Measurements from ENCODE around the gene POU2F1.

Gene POU2F1

DNA sequence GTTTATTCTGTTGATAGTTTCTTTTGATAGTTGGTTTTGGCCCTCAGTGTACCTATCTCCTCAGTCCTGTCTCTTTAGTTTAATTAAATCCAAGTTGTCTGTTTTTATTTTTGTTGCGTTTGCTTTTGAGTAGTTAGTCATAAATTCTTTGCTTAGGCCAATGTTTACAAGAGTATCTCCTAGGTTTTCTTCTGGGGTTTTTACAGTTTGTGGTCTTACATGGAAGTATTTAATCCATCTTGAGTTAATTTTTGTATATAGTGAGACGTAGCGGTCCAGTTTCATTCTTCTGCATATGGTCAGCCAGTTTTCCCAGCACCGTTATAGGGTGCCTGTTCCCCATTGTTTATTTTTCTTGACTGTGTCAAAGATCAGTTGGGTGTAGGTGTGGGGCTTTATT lies 139.4 kb downstream of the POU2F1 start:
- no peaks in the 10 kb centered on the region for H3K36me3 ChIP-seq (ENCODE audit: insufficient read depth, low read length)
- H3K9ac ChIP-seq (ENCODE audit: low read depth, low read length) = no peak overlapping the region
- no peak overlapping the region for H3K4me2 ChIP-seq (ENCODE audit: low read length)
- no peaks in the 10 kb centered on the region for H3K27me3 ChIP-seq (ENCODE audit: control insufficient read depth, insufficient read depth, low read length)
- H3K4me3 ChIP-seq (ENCODE audit: low read length) = no peak overlapping the region
- no peaks in the 10 kb centered on the region for H3K4me1 ChIP-seq (ENCODE audit: control insufficient read depth, insufficient read depth, low read length)
- no peaks in the 10 kb centered on the region for H3K9me3 ChIP-seq (replicated peaks; ENCODE audit: low read length)

DNA sequence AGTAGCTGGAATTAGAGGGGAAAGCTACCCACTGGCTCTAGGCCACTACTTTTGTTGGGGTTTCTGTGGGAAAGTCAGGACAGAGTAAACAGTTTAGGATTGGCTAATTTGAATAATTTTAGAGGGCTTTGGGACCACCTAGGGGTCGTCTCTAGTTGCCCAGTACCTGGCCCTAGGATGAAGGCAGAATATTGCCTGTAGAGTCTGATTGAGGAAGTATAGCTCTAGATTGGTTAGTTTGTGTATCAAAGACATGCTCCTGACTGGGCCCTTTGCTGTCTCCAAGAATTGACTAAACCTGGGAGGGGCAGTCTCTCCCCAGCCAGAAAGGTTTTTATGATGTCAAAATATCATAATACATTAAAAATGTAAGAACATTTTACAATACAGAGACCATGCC lies 142.0 kb downstream of the POU2F1 start:
- H3K4me1 ChIP-seq (ENCODE audit: control insufficient read depth, insufficient read depth, low read length) = no peaks in the 10 kb centered on the region
- H3K9ac ChIP-seq (ENCODE audit: low read depth, low read length) = no peak overlapping the region
- no peak overlapping the region for H3K4me2 ChIP-seq (ENCODE audit: low read length)
- H3K9me3 ChIP-seq (replicated peaks; ENCODE audit: low read length) = no peaks in the 10 kb centered on the region
- H3K27me3 ChIP-seq (ENCODE audit: control insufficient read depth, insufficient read depth, low read length) = no peaks in the 10 kb centered on the region
- no peak overlapping the region for H3K4me3 ChIP-seq (ENCODE audit: low read length)
- no peaks in the 10 kb centered on the region for H3K36me3 ChIP-seq (ENCODE audit: insufficient read depth, low read length)

DNA sequence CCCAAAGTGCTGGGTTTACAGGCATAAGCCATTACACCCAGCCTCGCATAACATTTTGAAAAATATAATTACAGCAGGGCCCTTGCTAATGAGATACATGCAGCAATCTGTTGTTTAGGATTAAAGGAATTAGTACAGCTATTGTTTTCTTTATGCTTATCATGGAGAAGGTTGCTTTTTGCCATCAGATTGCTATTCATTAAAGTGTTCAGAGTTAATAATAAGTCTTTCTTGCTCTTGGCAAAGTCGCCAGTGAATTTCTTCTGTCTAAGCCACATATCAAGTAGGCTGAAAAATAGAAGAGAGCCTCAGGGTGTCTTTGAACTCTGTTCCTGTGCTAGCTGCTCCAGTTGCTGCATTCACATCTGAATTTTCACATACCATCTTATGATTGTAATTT lies 144.1 kb downstream of the POU2F1 start:
- H3K4me1 ChIP-seq (ENCODE audit: control insufficient read depth, insufficient read depth, low read length) = peaks cover 3% of the 10 kb centered on the region
- H3K9me3 ChIP-seq (replicated peaks; ENCODE audit: low read length) = no peaks in the 10 kb centered on the region
- H3K4me2 ChIP-seq (ENCODE audit: low read length) = no peak overlapping the region
- H3K4me3 ChIP-seq (ENCODE audit: low read length) = no peak overlapping the region
- no peaks in the 10 kb centered on the region for H3K36me3 ChIP-seq (ENCODE audit: insufficient read depth, low read length)
- no peak overlapping the region for H3K9ac ChIP-seq (ENCODE audit: low read depth, low read length)
- no peaks in the 10 kb centered on the region for H3K27me3 ChIP-seq (ENCODE audit: control insufficient read depth, insufficient read depth, low read length)

DNA sequence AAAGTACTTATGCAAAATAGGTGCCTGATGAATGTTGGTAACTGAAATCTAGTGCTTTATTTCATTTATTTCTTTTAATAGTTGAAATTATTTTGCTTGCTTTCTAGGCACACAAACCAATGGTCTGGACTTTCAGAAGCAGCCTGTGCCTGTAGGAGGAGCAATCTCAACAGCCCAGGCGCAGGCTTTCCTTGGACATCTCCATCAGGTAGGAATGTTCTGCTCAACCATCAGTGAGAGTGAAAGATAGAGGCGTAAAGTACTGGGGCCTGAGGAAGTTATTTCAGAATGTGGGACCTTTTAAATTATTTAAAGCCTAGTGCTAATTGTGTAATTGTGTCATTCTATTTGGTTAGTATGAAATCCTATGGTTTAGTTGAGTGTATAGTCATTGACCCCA lies 144.7 kb downstream of the POU2F1 start:
- Histone ChIP-seq H3K9ac (ENCODE audit: low read depth, low read length) (no peak overlapping the region), H3K9me3 (replicated peaks; ENCODE audit: low read length) (no peaks in the 10 kb centered on the region), H3K4me2 (ENCODE audit: low read length) (no peak overlapping the region), H3K4me1 (ENCODE audit: control insufficient read depth, insufficient read depth, low read length) (peaks cover 3% of the 10 kb centered on the region), H3K27me3 (ENCODE audit: control insufficient read depth, insufficient read depth, low read length) (no peaks in the 10 kb centered on the region), H3K36me3 (ENCODE audit: insufficient read depth, low read length) (no peaks in the 10 kb centered on the region), H3K4me3 (ENCODE audit: low read length) (no peak overlapping the region)

DNA sequence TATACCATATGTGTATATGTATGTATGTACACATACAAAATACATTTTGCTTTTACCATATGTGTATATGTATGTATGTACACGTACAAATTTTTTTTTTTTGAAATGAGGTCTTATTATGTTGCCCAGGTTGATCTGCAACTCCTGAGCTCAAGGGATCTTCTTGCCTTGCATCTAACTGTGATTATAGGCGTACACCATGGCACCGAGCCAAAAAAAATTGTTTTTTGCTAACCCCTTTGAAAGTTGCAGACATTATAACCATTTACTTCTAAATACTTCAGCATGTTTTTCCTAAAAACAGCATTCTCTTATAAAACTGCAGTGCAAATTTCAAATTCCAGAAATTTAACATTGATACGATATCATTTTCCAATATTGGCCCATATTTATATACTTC lies 147.0 kb downstream of the POU2F1 start:
- no peak overlapping the region for H3K9ac ChIP-seq (ENCODE audit: low read depth, low read length)
- no peaks in the 10 kb centered on the region for H3K27me3 ChIP-seq (ENCODE audit: control insufficient read depth, insufficient read depth, low read length)
- peaks cover 3% of the 10 kb centered on the region for H3K4me1 ChIP-seq (ENCODE audit: control insufficient read depth, insufficient read depth, low read length)
- no peaks in the 10 kb centered on the region for H3K9me3 ChIP-seq (replicated peaks; ENCODE audit: low read length)
- no peak overlapping the region for H3K4me3 ChIP-seq (ENCODE audit: low read length)
- H3K36me3 ChIP-seq (ENCODE audit: insufficient read depth, low read length) = no peaks in the 10 kb centered on the region
- no peak overlapping the region for H3K4me2 ChIP-seq (ENCODE audit: low read length)

DNA sequence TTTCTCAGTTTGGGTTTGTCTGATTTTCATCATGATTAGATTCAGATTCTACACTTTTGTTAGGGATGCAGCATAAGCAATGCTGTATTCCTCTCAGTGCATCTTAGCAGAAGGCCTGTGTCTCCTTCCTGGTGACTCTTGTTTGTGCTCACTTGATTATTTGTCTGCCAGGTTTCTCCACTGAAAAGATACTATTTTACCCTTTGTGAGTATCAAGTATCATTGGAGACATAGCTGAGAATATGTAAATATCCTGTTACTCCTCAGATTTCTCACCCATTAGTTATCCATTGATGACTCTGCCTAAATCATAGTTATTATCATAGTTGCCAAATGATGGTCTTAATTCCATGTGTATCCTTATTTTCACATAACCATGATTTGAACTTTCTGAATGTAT lies 148.5 kb downstream of the POU2F1 start:
- Histone ChIP-seq H3K4me2 (ENCODE audit: low read length) (no peak overlapping the region), H3K4me1 (ENCODE audit: control insufficient read depth, insufficient read depth, low read length) (peaks cover 3% of the 10 kb centered on the region), H3K4me3 (ENCODE audit: low read length) (no peak overlapping the region), H3K9ac (ENCODE audit: low read depth, low read length) (no peak overlapping the region), H3K9me3 (replicated peaks; ENCODE audit: low read length) (no peaks in the 10 kb centered on the region), H3K36me3 (ENCODE audit: insufficient read depth, low read length) (no peaks in the 10 kb centered on the region), H3K27me3 (ENCODE audit: control insufficient read depth, insufficient read depth, low read length) (no peaks in the 10 kb centered on the region)

DNA sequence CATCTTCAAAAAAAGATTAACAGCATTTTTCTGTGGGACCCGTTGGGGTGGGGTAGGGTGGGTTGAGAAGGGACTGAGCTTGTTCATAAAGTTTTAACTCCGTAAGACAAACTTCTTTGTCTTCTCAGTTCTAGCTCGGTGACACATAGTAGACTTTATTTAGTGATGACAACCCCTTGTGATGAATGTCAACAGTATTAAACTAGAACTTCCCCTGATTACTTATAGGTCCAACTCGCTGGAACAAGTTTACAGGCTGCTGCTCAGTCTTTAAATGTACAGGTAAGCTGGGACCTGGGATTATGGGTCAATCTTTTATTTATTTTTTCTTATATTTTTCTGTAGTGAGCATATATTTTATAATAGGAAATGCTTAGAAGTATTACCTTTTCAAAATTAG lies 149.2 kb downstream of the POU2F1 start:
- Histone ChIP-seq H3K4me1 (ENCODE audit: control insufficient read depth, insufficient read depth, low read length) (peaks cover 3% of the 10 kb centered on the region), H3K4me3 (ENCODE audit: low read length) (no peak overlapping the region), H3K4me2 (ENCODE audit: low read length) (no peak overlapping the region), H3K9me3 (replicated peaks; ENCODE audit: low read length) (no peaks in the 10 kb centered on the region), H3K36me3 (ENCODE audit: insufficient read depth, low read length) (no peaks in the 10 kb centered on the region), H3K27me3 (ENCODE audit: control insufficient read depth, insufficient read depth, low read length) (no peaks in the 10 kb centered on the region), H3K9ac (ENCODE audit: low read depth, low read length) (no peak overlapping the region)

DNA sequence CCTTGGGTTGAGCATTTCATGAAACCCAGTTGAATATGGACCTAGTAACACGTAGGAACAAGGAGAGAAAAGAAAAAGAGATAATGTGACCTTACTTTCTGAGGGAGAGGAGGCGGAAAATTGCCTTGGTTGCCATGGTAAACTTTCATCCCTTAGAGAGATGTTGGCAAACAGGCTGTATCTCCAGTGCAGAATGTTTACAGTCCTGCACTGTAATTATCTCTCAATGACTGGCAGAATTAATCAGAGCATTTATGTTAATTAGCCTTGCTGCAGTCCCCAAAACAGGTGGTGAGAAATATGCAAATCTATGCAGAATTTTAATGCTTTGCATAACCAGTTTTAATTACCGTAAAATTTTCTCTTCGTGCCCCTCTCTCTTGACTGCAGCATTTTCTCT lies 150.3 kb downstream of the POU2F1 start:
- peaks cover 3% of the 10 kb centered on the region for H3K4me1 ChIP-seq (ENCODE audit: control insufficient read depth, insufficient read depth, low read length)
- H3K4me3 ChIP-seq (ENCODE audit: low read length) = no peak overlapping the region
- no peak overlapping the region for H3K9ac ChIP-seq (ENCODE audit: low read depth, low read length)
- no peaks in the 10 kb centered on the region for H3K27me3 ChIP-seq (ENCODE audit: control insufficient read depth, insufficient read depth, low read length)
- H3K4me2 ChIP-seq (ENCODE audit: low read length) = no peak overlapping the region
- H3K9me3 ChIP-seq (replicated peaks; ENCODE audit: low read length) = no peaks in the 10 kb centered on the region
- no peaks in the 10 kb centered on the region for H3K36me3 ChIP-seq (ENCODE audit: insufficient read depth, low read length)

DNA sequence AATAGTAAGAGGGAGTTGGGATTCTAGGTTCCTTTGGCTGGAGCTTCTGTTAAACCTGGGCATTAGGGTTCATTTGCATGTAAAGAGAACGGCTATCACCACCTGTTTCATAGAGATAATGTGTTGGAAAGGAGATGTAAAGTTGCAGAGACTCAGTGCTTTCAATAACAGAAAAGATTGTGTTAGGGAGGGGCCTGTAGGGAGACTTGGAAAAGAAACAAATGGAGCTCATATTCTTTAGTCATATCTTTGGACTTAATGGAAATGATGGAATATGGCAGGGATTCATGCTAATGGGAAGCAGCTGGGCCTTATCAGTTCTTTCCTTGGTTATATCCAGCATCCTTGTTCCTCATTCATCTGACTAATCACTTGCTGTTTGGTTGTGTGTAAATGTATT lies 152.7 kb downstream of the POU2F1 start:
- H3K27me3 ChIP-seq (ENCODE audit: control insufficient read depth, insufficient read depth, low read length) = no peaks in the 10 kb centered on the region

DNA sequence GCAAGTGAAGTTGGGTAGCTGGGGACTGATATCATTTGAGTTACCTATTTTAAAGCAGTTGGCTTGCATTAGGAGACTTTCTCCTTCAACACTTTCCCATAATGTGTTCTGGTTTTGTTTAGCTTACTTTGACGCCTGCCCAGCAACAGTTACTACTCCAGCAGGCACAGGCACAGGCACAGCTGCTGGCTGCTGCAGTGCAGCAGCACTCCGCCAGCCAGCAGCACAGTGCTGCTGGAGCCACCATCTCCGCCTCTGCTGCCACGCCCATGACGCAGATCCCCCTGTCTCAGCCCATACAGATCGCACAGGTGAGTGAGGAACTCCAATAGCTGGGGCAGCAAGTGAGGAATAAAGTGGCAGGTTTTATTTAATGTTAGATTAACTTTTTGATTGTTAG lies 153.3 kb downstream of the POU2F1 start:
- H3K27me3 ChIP-seq (ENCODE audit: control insufficient read depth, insufficient read depth, low read length) = no peaks in the 10 kb centered on the region
- H3K4me3 ChIP-seq (ENCODE audit: low read length) = no peak overlapping the region
- no peak overlapping the region for H3K4me2 ChIP-seq (ENCODE audit: low read length)
- no peaks in the 10 kb centered on the region for H3K9me3 ChIP-seq (replicated peaks; ENCODE audit: low read length)
- no peak overlapping the region for H3K9ac ChIP-seq (ENCODE audit: low read depth, low read length)
- peaks cover 2% of the 10 kb centered on the region for H3K4me1 ChIP-seq (ENCODE audit: control insufficient read depth, insufficient read depth, low read length)
- H3K36me3 ChIP-seq (ENCODE audit: insufficient read depth, low read length) = no peaks in the 10 kb centered on the region

More for the DNA sequence above, 152.7 kb downstream of the POU2F1 start:
- H3K4me3 ChIP-seq (ENCODE audit: low read length) = no peak overlapping the region
- no peak overlapping the region for H3K4me2 ChIP-seq (ENCODE audit: low read length)
- H3K9me3 ChIP-seq (replicated peaks; ENCODE audit: low read length) = no peaks in the 10 kb centered on the region
- peaks cover 3% of the 10 kb centered on the region for H3K4me1 ChIP-seq (ENCODE audit: control insufficient read depth, insufficient read depth, low read length)
- H3K36me3 ChIP-seq (ENCODE audit: insufficient read depth, low read length) = no peaks in the 10 kb centered on the region
- H3K9ac ChIP-seq (ENCODE audit: low read depth, low read length) = no peak overlapping the region

DNA sequence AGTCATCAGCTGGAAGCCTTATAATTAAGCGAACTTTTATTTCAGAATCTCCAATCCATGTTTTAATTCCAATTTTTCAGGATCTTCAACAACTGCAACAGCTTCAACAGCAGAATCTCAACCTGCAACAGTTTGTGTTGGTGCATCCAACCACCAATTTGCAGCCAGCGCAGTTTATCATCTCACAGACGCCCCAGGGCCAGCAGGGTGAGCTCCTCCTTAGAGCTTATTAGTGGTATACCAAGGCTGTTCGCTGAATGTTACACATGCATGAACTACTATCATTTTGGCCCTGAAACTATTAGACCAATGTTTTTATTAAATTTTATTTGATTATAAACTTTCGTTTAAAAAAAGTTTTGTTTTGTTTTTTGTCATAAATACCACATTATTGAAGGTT lies 155.3 kb downstream of the POU2F1 start:
- no peak overlapping the region for H3K9ac ChIP-seq (ENCODE audit: low read depth, low read length)
- no peaks in the 10 kb centered on the region for H3K9me3 ChIP-seq (replicated peaks; ENCODE audit: low read length)
- H3K27me3 ChIP-seq (ENCODE audit: control insufficient read depth, insufficient read depth, low read length) = no peaks in the 10 kb centered on the region
- no peak overlapping the region for H3K4me2 ChIP-seq (ENCODE audit: low read length)
- H3K4me3 ChIP-seq (ENCODE audit: low read length) = no peak overlapping the region
- H3K4me1 ChIP-seq (ENCODE audit: control insufficient read depth, insufficient read depth, low read length) = no peaks in the 10 kb centered on the region
- H3K36me3 ChIP-seq (ENCODE audit: insufficient read depth, low read length) = no peaks in the 10 kb centered on the region

DNA sequence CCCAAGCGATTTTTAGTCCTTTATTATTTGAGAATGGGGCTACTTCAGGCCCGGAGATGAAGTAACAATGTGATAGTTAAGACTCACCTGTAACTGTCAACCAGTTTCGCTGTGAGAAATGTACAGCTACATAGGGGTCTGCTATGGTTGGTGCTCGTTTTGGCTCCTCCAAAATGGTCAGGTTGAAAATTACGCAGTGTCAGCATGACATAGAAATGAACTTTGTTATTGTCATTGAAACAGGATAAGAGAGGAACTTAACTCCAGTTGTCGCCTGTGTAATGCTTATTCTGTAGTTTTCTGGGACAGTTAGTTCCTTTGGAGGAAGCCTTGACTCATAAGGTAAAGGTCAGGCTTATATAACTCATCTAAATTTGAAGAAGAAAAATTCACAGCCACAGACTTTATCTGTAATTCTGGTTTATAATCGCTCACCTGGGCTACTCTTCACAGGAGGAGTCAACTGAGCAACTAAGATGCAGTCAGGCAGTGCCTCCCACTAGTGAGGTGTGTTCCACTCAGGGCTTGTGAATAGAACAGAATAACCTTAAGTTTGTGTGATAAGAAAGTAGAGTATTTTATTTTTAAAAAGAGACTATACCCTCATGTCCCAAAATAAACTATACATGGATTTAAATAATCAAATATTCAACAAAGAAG lies 166.7 kb downstream of the POU2F1 start:
- H3K27me3 ChIP-seq (ENCODE audit: control insufficient read depth, insufficient read depth, low read length) = no peaks in the 10 kb centered on the region
- H3K4me2 ChIP-seq (ENCODE audit: low read length) = no peak overlapping the region
- no peaks in the 10 kb centered on the region for H3K4me1 ChIP-seq (ENCODE audit: control insufficient read depth, insufficient read depth, low read length)
- no peaks in the 10 kb centered on the region for H3K9me3 ChIP-seq (replicated peaks; ENCODE audit: low read length)
- H3K9ac ChIP-seq (ENCODE audit: low read depth, low read length) = no peak overlapping the region
- H3K36me3 ChIP-seq (ENCODE audit: insufficient read depth, low read length) = peaks cover 3% of the 10 kb centered on the region
- no peak overlapping the region for H3K4me3 ChIP-seq (ENCODE audit: low read length)

Data from skeletal muscle satellite cell (primary cell).